SKM-1 (cell line): Measurements from ENCODE around the gene IER2.

Source experiments
- DNase-seq: peaks from one replicate; lab custom pipeline; 2025; ENCODE audit not compliant: unreplicated experiment; lab: John Stamatoyannopoulos, UW

Gene IER2

GRCh38 chr19:13118424-13119193 is 31.6 kb upstream of the IER2 start:
- no peak for DNase-seq

DNA sequence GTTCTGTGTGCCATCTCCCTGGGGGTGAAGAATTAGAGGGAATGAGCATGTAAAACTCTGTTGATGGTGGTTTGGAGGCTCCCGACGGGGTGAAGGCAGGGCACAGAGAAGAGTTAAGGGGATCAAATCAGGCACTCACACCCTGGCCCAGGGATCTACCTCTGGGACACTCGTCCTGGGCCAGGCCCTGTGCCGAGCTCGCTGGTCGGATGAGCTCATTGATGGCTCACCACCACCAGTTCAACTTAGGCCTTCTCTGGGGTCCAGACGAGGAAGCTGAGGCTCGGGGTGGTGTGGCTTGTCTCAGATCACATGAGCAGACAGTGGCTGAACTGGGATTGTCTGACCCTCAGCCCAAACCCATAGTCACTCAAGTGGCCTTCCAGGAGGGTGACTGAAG is 30.6 kb upstream of the IER2 start:
- no peak for DNase-seq

- no peak for DNase-seq
These were observed 30.2 kb upstream of the IER2 start for GRCh38 chr19:13120031-13120430.

DNA sequence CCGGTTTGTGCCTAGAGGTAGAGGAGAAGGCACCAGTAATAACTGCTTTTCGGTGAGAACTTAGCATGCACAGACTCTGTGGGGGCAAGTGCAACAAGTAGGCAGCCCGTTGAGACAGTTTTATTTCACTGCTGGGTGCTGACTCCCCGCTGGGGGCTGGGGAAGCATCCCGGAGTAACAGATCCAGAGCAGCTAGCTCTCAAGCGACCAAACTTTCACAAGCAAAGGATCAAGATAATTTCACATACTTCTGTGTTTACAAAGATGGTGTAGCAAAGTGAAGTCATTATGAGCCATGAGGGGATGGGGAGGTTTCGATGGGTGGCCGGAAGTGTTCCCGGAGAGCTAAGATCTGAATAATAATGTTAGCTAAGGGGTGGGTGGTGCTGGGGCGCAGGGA is 29.4 kb upstream of the IER2 start:
- no peak for DNase-seq

DNA sequence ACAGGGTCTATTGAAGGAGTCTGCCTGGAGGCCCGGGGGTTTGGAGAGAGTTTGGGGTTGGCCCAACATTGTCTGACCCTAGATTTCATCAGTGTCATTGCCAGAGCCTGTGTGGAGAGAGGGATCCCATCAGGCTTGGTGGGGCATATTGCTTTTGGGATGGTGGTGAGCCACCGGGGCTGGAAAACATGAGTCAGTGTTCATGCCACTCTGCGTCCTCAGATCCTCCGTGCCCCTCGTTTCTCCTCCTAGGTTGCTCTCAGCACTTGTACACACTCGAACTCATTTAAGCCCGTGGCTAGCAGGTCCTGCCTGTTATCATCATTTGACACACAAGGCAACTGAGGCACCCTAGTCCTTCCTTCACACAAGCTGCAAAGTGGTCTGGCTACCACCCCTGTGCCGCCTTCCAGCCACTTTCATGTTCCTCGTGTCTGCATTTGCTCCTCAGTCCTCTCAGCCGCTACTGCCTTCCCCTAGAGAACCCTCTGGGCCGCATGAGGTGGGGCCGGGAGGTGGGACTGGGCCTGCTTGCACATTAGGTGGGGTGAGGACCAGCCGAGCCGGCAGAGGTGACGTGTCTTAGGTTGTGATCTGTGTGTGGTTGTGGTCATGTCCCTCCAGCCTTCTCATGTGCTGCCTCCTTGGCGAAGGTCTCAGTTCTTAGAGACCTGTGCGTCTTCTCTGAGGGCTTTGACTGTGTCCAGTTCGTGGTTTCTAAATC is 28.5 kb upstream of the IER2 start:
- DNase-seq, result no peak

DNA sequence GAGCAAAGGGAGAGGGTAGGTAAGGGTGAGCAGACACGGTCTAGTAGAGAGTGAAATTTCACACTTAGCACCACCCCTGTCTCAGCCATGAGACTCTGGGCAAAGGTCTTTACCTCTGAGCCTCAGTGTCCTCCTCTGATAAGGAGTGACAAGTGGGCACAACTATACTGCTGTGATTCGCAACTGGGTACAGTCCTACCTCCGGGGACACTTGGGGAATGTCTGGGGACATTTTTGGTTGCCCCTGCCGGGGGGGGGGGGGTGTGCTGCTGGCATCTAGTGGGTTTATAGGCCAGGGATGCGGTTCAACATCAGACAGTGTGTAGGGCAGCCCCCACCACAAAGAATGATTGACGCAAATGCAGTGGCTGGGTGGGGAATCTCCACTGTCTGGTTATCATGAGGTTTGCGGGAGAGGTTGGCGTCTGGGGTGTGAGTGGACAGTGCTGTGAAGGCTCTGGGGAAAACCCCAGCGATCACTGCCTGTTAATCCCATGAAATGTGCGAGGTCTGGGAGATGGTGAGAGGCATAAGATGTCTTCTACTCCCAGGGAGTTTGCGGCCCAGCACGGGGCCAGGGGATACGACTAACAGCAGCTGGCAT is 27.8 kb upstream of the IER2 start:
- no peak for DNase-seq

DNA sequence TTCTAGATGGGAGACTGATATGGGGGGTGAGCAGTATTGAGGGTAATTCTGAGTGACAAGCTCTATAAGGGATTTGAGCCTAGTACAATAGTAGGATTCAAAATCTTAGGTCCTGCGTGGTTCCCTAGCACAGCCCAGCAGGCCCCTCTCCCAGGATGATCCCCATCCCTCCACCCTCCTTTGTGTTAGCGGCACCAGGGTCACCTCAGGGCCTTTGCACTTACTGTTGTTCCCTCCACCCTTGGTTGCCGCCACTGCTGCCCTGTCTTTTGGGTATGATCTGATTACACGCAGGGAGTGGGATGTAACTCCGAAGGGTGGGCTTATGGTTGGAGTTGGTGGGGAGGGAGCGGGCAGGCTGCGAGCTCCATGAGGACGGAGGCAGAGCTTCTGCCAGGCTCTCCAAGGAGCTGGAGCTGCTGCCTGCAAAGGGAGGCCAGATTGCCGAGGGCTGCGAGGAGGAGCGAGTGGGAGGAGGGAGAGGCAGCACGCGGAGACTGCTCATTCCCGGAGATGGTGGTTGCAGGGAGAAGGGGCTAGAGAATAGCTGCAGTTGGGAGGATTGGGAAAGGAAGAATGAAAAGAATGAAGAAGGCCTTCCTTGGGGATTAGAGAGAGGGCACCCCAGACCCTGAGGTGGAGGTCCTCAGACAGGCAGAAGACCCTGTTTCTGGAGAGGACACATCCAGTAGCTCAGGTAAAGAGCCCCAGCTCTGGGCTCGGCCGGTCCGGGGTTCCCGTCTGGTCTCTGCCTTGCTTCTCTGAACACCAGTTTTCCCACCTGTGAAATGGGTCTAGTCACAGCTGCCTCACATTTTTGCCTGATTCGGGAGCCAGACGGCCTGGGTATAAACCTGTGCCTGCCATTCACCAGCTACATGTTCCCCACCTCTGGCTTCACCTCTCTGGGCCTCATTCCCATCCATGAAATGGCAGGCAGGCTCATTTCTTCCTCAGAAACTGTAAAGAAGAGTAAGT is 26.9 kb upstream of the IER2 start:
- no peak for DNase-seq

- no peak for DNase-seq
These were observed 23.2 kb upstream of the IER2 start for GRCh38 chr19:13127051-13127450.

DNA sequence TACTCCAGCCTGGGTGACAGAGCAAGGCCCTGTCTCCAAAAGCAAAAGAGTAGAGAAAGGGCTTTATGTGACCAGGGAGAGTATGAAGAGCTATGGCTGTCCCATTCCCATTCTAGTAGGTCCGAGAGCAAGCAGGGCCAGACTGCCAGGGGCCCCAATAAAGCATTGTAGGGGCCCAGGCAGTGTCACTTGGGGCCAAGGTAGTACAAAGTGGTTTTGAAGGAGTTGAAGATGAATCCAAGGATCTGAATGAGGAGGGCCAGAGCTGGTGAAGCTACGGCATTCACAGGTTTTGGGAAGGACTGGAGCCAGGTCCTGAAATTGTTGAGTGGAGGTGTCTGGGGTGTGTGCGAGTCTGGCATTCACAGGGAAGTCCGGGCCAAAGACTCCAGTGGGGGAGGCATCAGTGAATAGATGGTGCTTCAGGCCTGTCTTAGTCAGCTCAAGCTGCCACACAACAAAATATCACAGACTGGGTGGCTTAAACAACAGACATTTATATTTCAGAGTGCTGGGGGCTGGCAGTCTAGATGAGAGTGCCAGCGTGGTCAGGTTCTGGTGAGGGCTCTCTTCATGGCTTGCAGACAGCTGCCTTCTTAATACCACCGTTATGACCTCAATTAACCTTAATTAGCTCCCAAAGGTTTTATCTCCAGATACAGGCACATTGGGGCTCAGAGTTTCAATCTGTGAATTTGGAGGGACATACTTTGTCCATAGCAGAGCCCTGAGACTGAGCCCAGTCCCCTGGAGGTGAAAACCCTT is 22.2 kb upstream of the IER2 start:
- no peak for DNase-seq

DNA sequence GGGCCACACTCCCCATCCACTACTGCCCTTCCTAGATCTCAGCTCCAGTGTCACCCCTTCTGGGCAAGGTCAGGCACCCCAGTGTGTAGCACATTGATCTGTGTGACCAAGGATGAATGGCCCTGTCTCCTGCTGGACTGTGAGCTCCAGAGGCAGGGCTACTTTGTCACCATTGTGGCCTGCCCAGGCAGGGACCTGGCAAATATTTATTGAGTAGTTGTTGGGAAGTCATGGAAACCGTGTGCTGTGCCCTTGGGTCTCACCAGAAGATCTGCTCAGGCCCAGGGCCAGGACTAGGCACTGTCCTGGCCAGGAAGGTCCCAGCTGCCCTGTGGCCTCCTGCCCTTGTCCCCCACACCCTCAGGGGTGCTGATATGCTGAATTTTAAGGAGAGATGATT is 21.6 kb upstream of the IER2 start:
- DNase-seq, result no peak

DNA sequence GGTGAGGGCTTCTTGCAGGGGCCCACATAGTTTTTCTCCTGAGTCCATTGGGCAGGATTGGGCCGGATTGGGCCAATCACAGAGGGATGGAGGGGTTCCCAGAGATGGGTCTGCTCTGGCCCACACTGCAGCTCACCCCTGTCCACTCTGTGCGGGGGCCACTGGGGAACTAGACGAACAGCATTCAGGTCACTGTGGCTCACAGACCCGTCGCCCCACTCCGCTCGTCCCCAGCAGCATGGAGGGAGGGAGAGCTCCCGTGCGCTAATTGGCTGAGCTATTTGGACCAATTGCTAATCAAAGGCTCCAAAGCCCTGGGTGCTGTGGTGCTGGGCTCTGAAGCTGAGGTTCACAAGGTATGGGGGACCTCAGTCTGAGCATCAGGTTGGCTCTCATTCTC is 20.8 kb upstream of the IER2 start:
- DNase-seq, result no peak

- no peak for DNase-seq
These were observed 19.2 kb upstream of the IER2 start for GRCh38 chr19:13130886-13131490.

DNA sequence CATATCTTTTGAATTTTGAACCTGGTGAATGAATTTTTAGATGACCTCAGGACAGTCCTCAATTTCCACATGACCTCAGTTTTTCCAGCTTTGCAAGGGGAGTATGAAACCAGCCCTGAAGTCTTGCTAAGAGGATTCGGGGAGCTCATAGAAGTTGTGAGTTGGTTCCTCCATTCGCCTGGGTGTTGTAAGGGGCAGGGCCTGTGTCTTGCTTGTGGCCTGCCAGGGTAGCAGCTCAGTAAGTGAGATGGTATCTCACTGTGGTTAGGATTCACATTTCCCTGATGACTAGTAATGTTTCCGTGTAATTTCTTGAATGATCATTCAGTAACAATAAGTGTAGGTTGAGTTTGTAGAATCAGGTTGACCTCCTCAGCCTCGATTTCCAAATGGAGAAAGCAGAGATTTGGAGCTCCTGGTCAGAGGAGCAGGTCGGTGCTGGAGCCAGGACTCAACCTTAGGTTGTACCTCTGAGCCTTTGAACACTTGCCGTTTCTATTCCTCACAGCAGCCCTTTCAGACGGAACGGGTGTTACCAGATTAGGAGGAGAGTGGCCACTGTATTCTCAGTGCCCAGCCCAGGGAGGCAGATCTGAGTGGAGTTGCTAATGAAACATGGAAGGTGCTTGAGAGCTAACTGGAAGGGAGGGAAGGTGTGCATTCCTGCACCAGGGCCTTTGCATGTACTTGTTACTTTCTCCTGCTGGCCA is 17.6 kb upstream of the IER2 start:
- DNase-seq, result no peak

- no peak for DNase-seq
These were observed 16.9 kb upstream of the IER2 start for GRCh38 chr19:13133241-13133870.

DNA sequence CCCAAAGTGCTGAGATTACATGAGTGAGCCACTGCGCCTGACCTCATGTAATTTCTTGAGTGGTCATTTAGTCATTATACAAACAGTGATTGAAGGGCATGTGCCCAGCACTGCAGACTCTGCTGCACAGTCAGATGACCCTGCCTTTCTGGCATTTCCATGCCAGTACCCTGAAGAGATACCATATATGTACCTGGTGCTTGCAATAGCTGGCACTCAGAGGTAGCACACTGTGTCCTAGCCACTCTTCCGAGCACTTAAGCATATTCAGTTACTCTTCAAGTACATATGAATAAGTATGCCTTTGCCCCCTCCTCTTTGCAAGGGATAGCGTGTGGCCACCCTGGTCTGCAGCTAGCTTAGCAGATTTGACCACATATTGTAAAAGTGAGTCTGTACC is 15.6 kb upstream of the IER2 start:
- DNase-seq, result no peak

GRCh38 chr19:13135068-13136062 is 14.8 kb upstream of the IER2 start:
- DNase-seq, result no peak

DNA sequence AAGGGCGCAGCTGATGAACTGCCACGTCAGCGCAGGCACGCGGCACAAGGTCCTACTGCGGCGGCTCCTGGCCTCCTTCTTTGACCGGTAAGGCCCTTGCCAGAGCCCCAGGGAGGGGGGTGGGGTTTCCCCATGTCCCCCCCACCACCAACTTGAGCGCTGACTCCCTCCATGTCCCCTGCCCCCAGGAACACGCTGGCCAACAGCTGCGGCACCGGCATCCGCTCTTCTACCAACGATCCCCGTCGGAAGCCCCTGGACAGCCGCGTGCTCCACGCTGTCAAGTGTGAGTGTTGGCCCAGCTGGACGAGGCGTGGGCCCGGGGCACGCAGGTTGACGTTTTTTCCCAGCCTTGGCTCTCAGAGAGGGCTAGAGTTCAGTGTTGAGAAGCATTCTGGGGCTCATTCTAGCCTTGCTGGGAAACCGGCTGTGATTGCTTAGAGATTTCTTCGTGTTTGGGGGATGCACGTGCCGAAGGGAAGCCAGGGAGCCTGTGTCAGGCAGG is 12.9 kb upstream of the IER2 start:
- no peak for DNase-seq
